ENCODE results near the gene KLHL2.

DNA sequence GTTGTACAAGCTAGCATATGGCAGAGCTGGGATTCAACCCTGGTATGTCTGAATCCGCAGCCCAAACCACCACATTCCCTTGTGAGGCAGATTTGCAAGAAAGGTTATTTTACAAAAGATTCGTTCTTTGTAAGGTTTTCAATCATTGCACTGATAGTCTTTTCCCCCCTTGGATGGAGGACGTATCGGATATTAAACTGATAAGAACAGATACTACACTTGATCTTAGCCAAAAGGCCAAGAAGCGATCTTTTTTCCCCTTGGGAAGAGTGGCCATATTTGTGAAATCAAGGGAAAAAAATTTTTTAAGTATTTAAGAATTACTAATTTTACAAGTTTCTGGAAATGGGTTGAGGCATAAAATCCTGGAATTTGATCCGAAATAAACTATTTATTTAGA, 85.7 kb downstream of the KLHL2 start:
- TF ChIP-seq, protein P1, sequence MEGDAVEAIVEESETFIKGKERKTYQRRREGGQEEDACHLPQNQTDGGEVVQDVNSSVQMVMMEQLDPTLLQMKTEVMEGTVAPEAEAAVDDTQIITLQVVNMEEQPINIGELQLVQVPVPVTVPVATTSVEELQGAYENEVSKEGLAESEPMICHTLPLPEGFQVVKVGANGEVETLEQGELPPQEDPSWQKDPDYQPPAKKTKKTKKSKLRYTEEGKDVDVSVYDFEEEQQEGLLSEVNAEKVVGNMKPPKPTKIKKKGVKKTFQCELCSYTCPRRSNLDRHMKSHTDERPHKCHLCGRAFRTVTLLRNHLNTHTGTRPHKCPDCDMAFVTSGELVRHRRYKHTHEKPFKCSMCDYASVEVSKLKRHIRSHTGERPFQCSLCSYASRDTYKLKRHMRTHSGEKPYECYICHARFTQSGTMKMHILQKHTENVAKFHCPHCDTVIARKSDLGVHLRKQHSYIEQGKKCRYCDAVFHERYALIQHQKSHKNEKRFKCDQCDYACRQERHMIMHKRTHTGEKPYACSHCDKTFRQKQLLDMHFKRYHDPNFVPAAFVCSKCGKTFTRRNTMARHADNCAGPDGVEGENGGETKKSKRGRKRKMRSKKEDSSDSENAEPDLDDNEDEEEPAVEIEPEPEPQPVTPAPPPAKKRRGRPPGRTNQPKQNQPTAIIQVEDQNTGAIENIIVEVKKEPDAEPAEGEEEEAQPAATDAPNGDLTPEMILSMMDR (IDR thresholded peaks at IDR 0.05): no peak
- TF ChIP-seq POLR2A (IDR thresholded peaks at IDR 0.05): no peak
